Activated naive CD8-positive, alpha-beta T cell (primary cell): ENCODE results near the gene KCNH5.
"Not testable (repeated sequence)": the region's sequence is repeated elsewhere in the genome, so short reads cannot be mapped to it uniquely, and the experiment has no call there.

ENCODE experiments used
- H3K27ac Mint-ChIP-seq: one replicate; pipeline ENCODE4 v1.8.0; 2021; ENCODE audit warnings: mixed read lengths
- H3K27me3 Mint-ChIP-seq: one replicate; pipeline ENCODE4 v1.8.0; 2021; ENCODE audit warnings: mixed read lengths
- H3K36me3 Mint-ChIP-seq: one replicate; pipeline ENCODE4 v1.8.0; 2021; ENCODE audit warnings: mixed read lengths
- H3K4me1 Mint-ChIP-seq: one replicate; pipeline ENCODE4 v1.8.0; 2021; ENCODE audit warnings: low read depth, mixed read lengths
- H3K4me3 Mint-ChIP-seq: one replicate; pipeline ENCODE4 v1.8.0; 2021; ENCODE audit warnings: mild to moderate bottlenecking, mixed read lengths
- H3K9me3 Mint-ChIP-seq: one replicate; pipeline ENCODE4 v1.8.0; 2021; ENCODE audit warnings: low read depth, mixed read lengths

The KCNH5 gene

DNA sequence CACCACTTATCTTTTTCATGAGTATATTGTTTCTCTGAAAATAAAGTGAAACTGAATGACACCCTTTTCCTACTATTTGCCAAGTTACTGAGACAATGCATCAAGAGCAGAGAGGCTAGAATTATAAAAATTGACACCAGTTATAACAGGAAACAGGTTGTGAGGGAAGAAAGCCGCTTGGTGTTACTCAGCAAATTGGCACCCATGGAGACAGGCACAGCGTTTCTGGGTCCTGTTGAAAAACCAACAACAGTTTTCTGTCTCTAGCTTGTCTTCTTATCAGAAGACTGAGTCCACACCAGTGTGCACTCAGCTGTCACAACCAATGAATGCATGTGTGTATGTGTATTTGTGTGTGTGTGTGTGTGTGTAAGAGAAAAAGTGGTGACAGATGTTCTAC lies 267.7 kb downstream of the KCNH5 start:
- Mint-ChIP-seq H3K9me3 (peaks cover 10% of the 10 kb centered on the region), H3K27ac (no peak overlapping the region), H3K4me3 (no peak overlapping the region), H3K36me3 (no peaks in the 10 kb centered on the region), H3K4me1 (no peaks in the 10 kb centered on the region), H3K27me3 (no peaks in the 10 kb centered on the region)

- Mint-ChIP-seq H3K36me3 (no peaks in the 10 kb centered on the region), H3K27ac (no peak overlapping the region), H3K9me3 (peaks cover 10% of the 10 kb centered on the region), H3K27me3 (no peaks in the 10 kb centered on the region), H3K4me3 (no peak overlapping the region), H3K4me1 (no peaks in the 10 kb centered on the region)
Observed at GRCh38 chr14:62776300-62776699, 269.0 kb downstream of the KCNH5 start.

DNA sequence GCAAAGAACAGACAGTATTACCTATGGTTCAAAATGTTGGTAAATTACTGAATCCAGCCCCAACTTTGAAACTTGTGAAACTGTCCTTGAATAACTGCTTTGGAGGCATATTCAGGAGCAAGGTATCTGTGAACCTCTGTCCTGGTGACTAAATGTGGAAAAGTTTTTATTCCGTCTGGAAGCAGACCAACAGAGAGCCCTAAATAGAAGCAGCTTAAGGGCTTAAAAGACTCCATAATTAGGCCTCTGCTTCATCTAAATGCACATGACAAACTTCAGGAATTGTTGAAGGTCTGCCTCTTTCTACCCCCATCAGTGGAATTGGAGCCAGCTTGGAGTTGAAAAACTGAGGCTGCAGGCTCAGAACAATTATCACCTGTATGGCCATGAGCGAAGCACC lies 276.5 kb downstream of the KCNH5 start:
- no peaks in the 10 kb centered on the region for H3K36me3 Mint-ChIP-seq
- H3K9me3 Mint-ChIP-seq = no peaks in the 10 kb centered on the region
- H3K27ac Mint-ChIP-seq = no peak overlapping the region
- H3K4me1 Mint-ChIP-seq = no peaks in the 10 kb centered on the region
- no peak overlapping the region for H3K4me3 Mint-ChIP-seq
- H3K27me3 Mint-ChIP-seq = no peaks in the 10 kb centered on the region

DNA sequence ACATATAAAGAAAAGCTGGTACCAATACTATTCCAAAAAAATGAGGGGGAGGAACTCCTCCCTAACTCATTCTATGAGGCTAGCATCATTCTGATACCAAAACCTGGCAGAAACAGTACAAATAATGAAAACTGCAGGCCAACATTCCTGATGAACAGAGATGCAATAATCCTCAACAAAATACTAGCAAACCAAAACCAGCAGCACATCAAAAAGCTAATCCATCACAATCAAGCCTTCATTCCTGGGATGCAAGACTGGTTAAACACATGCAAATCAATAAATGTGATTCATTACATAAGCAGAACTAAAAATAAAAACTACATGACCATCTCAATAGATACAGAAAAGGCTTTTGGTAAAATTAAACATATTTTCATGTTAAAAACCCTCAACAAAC lies 281.3 kb downstream of the KCNH5 start:
- Mint-ChIP-seq H3K4me1 (no peaks in the 10 kb centered on the region), H3K36me3 (no peaks in the 10 kb centered on the region), H3K27me3 (no peaks in the 10 kb centered on the region), H3K9me3 (no peaks in the 10 kb centered on the region), H3K4me3 (no peak overlapping the region), H3K27ac (no peak overlapping the region)

DNA sequence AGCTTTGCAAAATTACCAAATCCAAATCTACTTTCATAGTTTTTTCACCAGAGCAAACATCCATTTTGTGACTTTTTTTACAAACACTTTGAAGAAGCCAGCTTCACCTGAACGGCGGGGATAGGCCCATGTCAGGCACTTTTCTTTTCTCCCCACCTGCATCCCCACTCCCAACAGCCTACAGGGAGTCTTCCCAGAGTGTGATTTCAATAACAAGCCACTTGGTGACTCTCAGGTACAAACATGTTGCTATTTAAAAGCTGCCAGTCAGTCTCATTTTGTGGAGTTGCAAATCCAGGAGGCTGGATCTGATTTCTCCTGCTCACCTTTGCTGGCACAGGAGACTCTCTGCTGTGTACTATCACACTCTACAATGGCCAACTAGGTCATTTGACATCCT lies 285.5 kb downstream of the KCNH5 start:
- Mint-ChIP-seq H3K27me3 (no peaks in the 10 kb centered on the region), H3K36me3 (no peaks in the 10 kb centered on the region), H3K4me3 (no peak overlapping the region), H3K4me1 (no peaks in the 10 kb centered on the region), H3K27ac (no peak overlapping the region), H3K9me3 (peaks cover 3% of the 10 kb centered on the region)

DNA sequence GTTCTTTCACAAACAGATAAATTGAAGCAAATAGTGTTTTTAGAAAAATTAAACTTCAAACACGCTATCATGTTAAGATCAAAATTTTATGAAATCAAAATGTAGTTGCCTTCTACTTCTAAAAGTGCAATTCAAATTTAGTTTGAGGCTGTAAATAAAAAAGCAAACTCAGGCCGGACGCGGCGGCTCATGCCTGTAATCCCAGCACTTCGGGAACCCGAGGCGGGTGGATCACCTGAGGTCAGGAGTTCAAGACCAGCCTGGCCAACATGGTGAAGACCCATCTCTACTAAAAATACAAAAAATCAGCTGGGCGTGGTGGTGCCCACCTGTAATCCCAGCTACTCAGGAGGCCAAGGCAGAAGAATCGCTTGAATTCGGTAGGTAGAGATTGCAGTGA lies 298.4 kb downstream of the KCNH5 start:
- not testable (repeated sequence) for H3K4me3 Mint-ChIP-seq, H3K27me3 Mint-ChIP-seq, H3K9me3 Mint-ChIP-seq, H3K4me1 Mint-ChIP-seq, H3K36me3 Mint-ChIP-seq, H3K27ac Mint-ChIP-seq

- no peaks in the 10 kb centered on the region for H3K36me3 Mint-ChIP-seq
- H3K4me3 Mint-ChIP-seq = no peak overlapping the region
- H3K27me3 Mint-ChIP-seq = no peaks in the 10 kb centered on the region
- no peak overlapping the region for H3K27ac Mint-ChIP-seq
- no peaks in the 10 kb centered on the region for H3K4me1 Mint-ChIP-seq
- no peaks in the 10 kb centered on the region for H3K9me3 Mint-ChIP-seq
Observed at GRCh38 chr14:62745496-62745895, 299.8 kb downstream of the KCNH5 start.

GRCh38 chr14:62743560-62743959 lies 301.7 kb downstream of the KCNH5 start:
- Mint-ChIP-seq H3K4me1 (no peaks in the 10 kb centered on the region), H3K36me3 (no peaks in the 10 kb centered on the region), H3K27me3 (no peaks in the 10 kb centered on the region), H3K27ac (no peak overlapping the region), H3K9me3 (no peaks in the 10 kb centered on the region), H3K4me3 (no peak overlapping the region)

DNA sequence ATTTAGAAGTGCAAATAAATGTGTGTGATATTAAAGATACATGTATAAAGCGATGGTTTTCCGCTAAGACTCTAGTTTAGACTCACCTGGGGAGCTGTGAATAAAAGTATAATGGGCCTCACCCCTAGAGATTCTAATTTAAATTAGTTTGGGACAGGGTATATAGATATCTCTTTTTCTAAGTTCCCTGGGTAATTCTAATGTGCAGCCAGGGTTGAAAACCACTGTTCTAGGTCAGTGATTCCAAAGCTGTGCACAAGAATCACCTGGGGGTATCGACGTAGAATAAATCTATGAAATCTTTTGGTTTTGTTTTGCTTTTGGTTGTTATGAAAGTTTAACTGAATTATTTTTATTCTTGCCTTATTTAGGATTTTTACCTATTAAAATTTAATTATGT lies 302.1 kb downstream of the KCNH5 start:
- no peaks in the 10 kb centered on the region for H3K36me3 Mint-ChIP-seq
- H3K27ac Mint-ChIP-seq = no peak overlapping the region
- H3K27me3 Mint-ChIP-seq = no peaks in the 10 kb centered on the region
- H3K4me1 Mint-ChIP-seq = no peaks in the 10 kb centered on the region
- H3K9me3 Mint-ChIP-seq = no peaks in the 10 kb centered on the region
- H3K4me3 Mint-ChIP-seq = no peak overlapping the region

DNA sequence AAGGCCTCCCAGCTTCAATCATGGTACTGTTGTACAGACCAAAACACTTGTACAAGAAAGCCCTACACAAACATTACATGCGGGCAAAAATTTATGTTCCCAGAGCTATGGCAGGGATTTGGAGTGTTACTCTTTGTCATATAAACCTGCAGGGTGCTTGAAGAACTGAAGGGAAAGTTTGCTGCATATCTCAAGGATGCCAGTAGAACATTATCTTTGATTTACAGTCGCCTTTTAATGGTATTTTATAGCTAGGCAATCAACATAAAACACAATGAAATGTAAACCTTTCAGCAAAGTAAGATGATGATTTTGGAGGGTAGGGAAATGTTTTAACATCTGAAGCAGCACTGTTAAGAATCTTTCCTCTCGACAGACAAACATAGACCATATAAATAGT lies 305.6 kb downstream of the KCNH5 start:
- H3K36me3 Mint-ChIP-seq = no peaks in the 10 kb centered on the region
- no peaks in the 10 kb centered on the region for H3K27me3 Mint-ChIP-seq

DNA sequence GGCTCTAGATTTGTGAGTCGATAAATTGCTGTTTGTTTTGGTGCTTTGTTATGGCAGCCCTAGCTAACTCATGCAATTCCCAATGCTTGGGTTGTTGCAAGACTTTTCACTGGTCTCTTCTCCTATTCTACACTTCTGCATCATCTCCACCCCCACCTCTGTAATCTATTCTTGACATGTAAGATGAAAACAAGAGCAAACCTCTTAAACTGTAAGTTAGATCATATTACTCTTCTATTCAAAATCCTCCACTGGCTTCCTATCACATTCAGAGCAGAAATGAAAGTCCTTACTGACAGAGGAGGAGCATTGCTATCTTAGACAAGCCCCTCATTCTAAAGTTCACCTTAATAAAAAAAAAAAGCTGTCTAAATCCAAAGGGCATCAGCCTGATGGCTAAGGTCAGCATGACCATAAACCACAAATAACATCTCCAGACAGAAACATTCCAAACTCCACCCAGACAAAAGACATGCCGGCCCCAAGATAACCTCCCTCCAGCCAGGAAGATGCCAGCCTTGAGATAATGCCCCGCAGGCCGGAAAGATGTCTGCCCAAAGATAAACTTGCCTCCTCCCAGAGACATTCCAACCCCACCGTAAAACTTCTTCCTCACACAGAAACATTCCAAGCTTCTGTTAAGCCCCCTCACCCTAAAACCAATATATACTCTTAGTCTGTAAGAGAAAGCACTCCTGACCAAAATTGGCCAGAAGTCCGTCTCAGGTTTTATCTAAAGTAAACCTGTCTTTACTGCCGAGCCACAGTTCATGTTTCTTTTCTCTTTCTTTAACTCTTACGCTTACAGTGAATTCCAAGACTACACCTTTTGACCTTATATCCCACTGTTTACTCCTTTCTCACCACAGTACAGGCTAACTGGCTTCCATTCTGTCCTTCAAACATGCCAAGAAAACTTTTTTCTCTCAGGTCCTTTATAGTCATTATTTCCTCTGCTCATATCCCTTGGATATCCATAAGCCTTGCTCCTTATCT lies 308.9 kb downstream of the KCNH5 start:
- Mint-ChIP-seq H3K9me3 (peaks cover 5% of the 10 kb centered on the region), H3K27me3 (no peaks in the 10 kb centered on the region)

More for the DNA sequence above, 305.6 kb downstream of the KCNH5 start:
- Mint-ChIP-seq H3K9me3 (peaks cover 5% of the 10 kb centered on the region), H3K4me3 (no peak overlapping the region), H3K4me1 (no peaks in the 10 kb centered on the region), H3K27ac (no peak overlapping the region)

GRCh38 chr14:62734831-62735230 lies 310.4 kb downstream of the KCNH5 start:
- no peaks in the 10 kb centered on the region for H3K27me3 Mint-ChIP-seq
- H3K4me1 Mint-ChIP-seq = no peaks in the 10 kb centered on the region
- no peak overlapping the region for H3K4me3 Mint-ChIP-seq
- no peak overlapping the region for H3K27ac Mint-ChIP-seq
- no peaks in the 10 kb centered on the region for H3K36me3 Mint-ChIP-seq
- H3K9me3 Mint-ChIP-seq = peaks cover 5% of the 10 kb centered on the region

More for the DNA sequence above, 308.9 kb downstream of the KCNH5 start:
- H3K4me1 Mint-ChIP-seq = no peaks in the 10 kb centered on the region
- no peak overlapping the region for H3K27ac Mint-ChIP-seq
- no peak overlapping the region for H3K4me3 Mint-ChIP-seq
- H3K36me3 Mint-ChIP-seq = no peaks in the 10 kb centered on the region

GRCh38 chr14:62722406-62722805 lies 322.9 kb downstream of the KCNH5 start:
- Mint-ChIP-seq H3K9me3 (peaks cover 12% of the 10 kb centered on the region), H3K27me3 (no peaks in the 10 kb centered on the region), H3K4me1 (no peaks in the 10 kb centered on the region), H3K36me3 (no peaks in the 10 kb centered on the region), H3K27ac (no peak overlapping the region), H3K4me3 (no peak overlapping the region)

DNA sequence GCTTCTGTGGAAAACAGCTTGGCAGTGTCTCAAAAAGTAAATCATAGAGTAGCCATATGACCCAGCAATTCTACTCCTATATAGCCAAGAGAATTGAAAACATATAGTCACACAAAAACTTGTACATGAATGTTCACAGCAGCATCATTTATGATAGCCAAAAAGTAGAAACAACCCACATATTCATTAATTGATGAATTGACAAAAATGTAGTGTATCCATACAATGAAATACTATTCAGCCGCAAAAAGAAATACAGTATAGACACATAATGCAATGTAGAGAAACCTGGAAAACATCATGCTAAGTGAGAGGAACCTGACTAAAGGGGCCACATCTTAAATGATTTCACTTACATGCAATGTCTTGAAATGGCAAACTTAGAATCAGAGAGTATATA lies 326.6 kb downstream of the KCNH5 start:
- Mint-ChIP-seq H3K9me3 (peaks cover 12% of the 10 kb centered on the region), H3K4me1 (no peaks in the 10 kb centered on the region), H3K27me3 (peaks cover 4% of the 10 kb centered on the region), H3K36me3 (no peaks in the 10 kb centered on the region), H3K27ac (no peak overlapping the region), H3K4me3 (no peak overlapping the region)

DNA sequence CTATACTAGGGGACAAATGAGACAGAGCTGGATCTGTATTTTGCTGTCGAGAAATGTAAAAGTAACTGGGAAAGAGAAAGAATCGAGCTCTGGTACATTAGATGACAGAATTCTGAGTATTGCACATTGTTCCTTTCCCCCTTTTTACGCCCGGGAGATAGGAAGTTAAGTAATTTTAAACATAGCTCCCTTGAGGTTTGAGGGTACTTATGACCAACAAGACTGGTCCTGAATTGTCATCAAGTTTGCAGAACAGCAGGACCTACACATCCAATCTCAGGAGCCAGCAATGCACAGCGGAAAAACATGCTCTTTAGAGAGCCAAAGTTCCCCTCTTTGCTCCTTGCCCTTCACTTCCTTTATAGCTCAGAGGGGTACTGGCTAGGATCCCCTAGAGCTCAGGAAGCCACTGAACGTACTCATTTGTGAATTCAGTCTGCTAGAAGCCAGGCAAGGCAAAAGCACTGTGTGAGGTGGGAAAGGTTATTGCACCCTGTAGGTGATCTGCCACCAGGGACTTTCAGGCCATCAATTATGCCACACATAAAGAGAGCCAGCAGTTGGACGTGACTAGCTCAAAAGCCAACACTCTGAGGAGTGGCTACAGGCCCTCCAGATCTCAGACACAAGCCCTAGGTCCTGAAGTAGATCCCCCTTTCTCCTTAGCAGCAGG lies 333.8 kb downstream of the KCNH5 start:
- H3K4me1 Mint-ChIP-seq = no peaks in the 10 kb centered on the region
- H3K9me3 Mint-ChIP-seq = no peaks in the 10 kb centered on the region
- peaks cover 4% of the 10 kb centered on the region for H3K27me3 Mint-ChIP-seq
- H3K4me3 Mint-ChIP-seq = no peak overlapping the region
- no peaks in the 10 kb centered on the region for H3K36me3 Mint-ChIP-seq
- H3K27ac Mint-ChIP-seq = no peak overlapping the region
